Endometrial microvascular endothelial cells (primary cell): Measurements from ENCODE around the gene ZNF708. TPM values are rescaled to one million over a fixed set of nuclear protein-coding genes. Genes with fewer than 3 reads are reported as not detected.
"Not testable (repeated sequence)": the region's sequence is repeated elsewhere in the genome, so short reads cannot be mapped to it uniquely, and the experiment has no call there.

Source experiments
- in situ Hi-C: cut with HindIII; loops from 2 replicates; pipeline ENCODE4 v1.10.0; 2017; ENCODE audit warnings: low sequenced_read_pairs, low pct_unique_long_range_greater_than_20kb; ENCODE audit errors: inconsistent ontology term
- total RNA-seq: library from RNA; depleted of rRNA; stranded (reverse); fragments of >200 nt; gene quantifications from one replicate; pipeline ENCODE4 v1.2.3, GENCODE V29; 2015; ENCODE audit errors: inconsistent ontology term

Gene ZNF708
- 1.4 TPM for total RNA-seq

DNA sequence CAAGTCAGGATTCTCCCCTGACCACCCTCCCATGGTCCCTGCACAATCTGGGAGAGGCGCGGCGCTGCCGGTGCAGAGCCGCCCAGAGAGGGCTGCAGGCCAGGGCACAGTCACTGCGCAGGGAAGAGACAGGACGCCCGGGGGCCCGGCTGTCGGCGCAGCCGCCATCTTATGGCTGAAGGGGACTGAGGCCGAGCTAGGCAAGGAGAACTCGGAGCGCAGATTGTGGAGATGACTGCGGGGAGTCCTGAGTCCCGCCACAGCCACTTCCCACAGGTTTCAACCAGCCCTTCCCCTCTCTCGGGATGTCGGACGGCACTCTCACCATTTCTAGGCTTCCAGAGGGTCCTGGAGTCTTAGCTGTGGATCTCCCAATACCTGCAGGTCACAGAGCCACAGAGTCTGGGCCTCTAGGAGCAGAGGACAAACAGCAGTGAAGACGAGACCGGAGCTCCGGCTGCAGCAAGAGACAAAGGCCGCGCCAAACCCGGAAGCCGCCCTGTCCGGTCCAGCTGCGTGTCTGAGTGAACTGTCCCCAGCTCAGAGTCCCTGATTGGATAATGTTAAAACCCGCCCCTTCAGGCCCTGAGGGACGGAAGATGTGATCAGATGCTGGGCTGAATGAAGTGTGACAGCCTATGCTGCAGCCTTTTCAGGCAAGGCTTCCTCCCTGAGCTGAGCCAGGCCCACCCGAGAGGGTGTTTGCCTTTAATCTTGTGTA lies at the start of gene ZNF708:
Gene ZNF708, minus strand, starts transcription at position 526 of the 721 bp plus-strand sequence. Its CDS starts 198 bp downstream, at position 328.
- in situ Hi-C loops: no loop called here

DNA sequence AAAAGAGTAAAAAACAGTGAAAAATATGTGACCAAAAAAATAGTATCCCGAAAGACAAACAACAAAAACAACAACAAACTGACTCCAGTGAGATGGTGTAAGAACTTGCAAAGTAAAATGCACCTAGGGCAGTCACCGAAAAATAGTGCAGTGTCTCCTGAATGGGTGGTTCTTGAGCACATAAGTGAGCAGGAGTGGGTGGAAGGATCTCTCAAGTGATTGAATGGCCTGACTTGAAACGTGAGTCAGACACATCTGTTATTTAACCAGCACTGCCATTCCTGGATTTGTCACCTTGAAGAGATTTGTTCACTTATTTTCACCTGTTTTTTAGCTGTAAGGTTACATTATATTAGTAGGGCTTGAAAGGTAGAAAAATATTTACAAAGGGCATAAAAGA lies 33.1 kb upstream of the ZNF708 start:
- in situ Hi-C loops: no loop called here

DNA sequence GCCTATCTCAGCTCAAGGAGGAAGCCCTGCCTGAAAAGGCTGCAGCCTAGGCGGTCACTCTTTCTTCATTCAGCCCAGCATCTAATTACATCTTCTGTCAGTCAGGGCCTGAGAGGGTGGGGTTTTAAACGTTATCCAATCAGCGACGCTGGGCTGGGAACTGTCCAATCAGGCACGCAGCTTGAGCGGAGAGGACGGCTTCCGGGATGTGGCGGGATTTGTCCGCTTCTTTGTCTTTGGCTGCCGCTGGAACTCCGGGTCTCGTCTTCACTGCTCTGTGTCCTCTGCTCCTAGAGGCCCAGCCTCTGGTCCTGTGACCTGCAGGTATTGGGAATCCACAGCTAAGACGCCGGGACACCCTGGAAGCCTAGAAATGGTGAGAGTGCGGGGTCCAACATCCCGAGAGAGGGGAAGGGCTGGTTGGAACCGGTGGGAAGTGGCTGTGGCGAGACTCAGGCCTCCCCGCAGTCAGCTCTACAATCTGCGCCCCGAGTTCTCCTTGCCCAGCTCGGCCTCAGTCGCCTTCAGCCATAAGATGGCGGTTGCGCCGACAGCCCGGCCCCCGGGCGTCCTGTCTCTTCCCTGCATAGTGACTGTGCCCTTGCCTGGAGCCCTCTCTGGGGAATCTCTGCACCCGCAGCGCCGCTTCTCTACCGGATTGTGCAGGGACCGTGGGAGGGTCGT lies 29.7 kb upstream of the ZNF708 start, which contains the start of gene ZNF738:
Gene ZNF738, plus strand, starts transcription at position 233 of the 684 bp plus-strand sequence. Its CDS starts 141 bp downstream, at position 374.
- in situ Hi-C loops: no loop called here

DNA sequence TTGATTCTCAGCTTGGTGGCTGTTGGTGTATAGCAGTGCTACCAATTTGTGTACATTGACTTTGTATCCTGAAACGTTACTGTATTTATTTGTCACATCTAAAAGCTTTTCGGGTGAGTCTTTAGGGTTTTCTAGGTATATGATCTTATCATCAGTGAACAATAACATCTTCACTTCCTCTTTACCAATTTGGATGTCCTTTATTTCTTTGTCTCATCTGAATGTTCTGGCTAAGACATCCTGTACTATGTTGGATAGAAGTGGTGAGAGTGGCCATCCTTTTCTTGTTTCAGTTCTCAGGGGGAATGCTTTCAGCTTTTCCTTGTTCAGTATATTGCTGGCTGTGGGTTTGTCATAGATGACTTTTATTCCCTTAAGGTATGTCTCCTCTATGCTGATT lies 23.6 kb upstream of the ZNF708 start:
- in situ Hi-C loops: no loop called here

DNA sequence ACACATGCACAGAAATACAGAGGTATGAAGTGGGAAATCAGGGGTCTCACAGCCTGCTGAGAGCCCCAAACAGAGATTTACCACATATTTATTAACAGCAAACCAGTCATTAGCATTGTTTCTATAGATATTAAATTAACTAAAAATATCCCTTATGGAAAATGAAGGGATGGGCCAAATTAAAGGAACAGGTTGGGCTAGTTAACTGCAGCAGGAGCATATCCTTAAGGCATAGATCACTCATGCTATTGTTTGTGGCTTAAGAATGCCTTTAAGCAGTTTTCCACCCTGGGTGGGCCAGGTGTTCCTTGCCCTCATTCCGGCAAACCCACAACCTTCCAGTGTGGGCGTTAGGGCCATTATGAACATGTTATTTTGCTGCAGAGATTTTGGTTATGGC lies 15.6 kb upstream of the ZNF708 start:
- in situ Hi-C loops: not testable (repeated sequence)

DNA sequence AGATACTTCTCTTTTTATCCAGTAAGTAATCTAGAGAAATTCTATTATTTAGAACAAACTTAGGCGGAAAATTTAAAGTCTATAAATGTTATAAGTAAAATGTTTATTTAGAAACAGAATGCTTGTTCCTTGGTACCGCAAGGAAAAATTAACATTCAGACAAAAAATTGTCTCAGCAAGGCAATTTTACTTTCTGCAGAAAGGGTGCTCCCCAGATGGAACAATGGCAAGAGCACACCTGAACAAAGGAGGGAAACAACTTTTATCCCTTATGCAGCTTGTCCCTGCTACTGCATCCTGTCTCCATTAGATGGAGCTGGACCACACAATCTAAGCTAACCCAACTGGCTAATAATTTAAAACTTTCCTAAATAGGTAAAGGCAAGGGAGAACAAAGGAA lies 6.5 kb upstream of the ZNF708 start:
- in situ Hi-C loops: no loop called here

DNA sequence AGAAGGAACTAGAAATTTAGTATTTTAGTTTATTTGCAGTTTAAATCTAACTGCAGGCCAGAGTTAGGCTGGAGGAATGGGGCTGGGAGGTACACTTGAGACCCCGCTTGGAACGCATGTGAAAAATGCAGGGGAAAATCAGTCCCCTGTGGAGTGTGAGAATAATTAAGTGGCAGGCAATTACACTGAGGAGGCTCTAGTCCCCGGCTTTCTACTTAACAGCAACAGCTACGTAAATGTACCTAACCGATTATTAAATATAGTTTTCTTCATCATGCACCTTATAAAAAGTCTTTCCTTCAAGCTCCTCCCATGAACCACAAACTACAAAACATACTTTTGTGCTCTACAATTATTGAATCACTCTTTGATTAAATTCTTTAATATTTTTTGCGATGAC lies 804 bp downstream of the ZNF708 start:
- in situ Hi-C loops: no loop called here

DNA sequence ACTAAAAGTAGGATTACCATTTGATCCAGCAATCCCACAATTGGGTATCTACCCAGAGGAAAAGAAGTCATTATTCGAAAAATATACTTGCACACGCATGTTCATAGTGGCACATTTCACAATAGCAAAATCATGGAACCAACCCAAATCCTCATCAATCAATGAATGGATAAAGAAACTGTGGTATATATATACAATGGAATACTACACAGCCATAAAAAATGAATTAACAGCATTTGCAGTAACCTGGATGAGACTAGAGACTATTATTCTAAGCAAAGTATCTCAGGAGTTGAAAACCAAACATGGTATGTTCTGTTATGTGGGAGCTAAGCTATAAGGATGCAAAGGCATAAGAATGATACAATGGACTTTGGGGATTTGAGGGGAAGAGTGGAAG lies 3.0 kb downstream of the ZNF708 start:
- in situ Hi-C loops: no loop called here

DNA sequence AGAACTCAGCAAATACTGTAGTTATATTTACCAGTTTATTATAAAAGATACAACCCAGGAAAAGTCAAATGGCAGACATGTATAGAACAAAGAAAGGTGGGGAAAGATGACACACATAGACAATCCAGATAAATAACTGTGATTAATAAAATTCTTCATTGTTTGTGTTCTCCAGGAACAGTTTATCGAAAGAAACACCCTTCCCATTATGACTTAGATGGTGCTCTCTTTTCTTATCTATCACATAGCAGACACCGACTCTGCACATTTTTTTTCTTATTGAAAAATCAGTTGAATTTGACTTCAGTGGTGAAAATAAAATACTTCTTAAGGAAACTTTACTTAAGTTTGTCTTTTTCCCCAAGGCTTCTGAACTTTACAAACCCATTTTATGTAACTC lies 6.2 kb downstream of the ZNF708 start:
- in situ Hi-C loops: no loop called here

DNA sequence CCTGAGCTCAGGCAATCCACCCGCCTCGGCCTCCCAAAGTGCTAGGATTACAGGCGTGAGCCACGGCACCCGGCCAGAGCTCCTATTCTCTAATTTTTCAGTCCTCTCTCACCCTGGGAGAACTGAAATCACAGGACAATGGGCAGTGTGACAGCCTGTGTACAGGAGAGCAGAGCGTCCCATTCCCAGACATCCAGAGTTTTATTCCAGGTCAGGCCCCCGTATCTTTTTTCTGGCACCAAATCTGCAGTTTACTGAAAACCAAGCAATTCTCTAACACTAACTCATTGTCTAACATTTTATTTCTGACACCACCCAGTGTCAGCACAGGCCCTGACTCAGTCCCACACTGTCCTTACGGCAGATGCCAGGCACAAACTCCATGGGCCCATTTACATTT lies 6.7 kb downstream of the ZNF708 start:
- in situ Hi-C loops: no loop called here

DNA sequence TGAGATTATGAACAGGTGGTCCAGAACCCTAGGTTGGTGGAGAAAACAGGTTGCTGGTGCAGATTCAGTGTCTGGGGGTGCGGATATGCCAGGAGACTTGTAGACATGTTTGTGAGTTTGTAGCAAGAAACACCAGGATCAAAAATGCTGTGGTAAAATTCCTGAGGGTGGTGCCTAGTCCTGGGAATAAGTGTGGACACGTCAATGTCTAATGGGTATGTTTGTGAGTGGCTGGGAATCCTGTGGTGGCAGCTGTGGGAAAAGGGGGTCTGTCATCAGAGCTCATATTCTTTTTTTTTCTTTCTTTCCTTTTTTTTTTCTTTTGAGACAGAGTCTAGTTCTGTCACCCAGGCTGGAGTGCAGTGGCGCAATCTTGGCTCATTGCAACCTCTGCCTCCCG lies 7.2 kb downstream of the ZNF708 start:
- in situ Hi-C loops: no loop called here

DNA sequence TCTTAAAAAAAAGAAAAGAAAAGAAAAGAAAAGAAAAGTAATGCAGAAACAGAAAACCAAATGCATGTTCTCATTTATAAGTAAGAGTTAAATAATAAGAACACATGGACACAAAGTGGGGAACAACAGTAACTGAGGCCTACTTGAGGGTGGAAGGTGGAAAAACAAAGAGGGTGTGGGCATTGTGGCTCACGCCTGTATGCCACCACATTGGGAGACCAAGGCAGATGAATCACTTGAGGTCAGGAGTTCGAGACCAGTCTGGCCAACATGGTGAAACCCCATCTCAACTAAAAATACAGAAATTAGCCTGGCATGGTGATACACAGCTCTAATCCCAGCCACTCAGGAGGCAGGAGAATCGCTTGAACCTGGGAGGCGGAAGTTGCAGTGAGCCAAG lies 8.1 kb downstream of the ZNF708 start:
- in situ Hi-C loops: no loop called here

DNA sequence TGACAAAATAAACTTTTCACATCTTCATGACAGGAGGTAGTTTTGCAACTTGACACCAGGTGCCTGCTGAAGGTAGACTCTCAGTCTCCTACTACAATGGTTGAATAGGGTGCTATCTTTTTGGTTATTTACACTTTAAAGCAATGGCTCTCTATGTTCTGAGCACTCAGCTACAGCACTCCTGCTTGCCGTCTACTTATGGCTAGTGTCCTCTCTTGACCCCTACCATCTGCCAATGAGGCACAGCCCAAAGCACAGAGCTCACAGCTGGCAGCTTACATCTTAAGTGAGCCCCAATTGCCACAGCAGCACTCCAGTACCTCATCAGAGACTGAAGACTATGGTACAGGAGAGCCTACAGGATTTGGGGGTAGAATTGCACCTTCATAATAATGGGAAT lies 11.4 kb downstream of the ZNF708 start:
- in situ Hi-C loops: no loop called here

DNA sequence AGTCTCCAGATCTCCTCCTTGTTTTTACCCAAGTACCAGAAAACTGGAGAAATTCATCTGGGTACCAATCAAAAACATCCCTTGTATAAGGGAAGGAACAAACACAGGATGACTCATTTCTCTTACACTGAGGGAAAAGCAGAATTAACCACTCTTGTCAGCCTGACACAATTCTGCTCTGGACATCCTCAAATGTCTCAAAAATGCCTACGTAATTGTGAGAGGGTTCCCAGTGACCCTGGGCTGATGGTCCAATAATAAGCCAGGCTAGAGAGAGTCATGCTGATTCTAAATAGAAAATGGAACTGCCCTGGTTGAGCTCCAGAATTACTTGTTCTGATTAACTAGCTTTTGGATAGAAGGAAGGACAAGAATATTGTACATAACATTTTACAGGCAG lies 14.5 kb downstream of the ZNF708 start:
- in situ Hi-C loops: no loop called here

DNA sequence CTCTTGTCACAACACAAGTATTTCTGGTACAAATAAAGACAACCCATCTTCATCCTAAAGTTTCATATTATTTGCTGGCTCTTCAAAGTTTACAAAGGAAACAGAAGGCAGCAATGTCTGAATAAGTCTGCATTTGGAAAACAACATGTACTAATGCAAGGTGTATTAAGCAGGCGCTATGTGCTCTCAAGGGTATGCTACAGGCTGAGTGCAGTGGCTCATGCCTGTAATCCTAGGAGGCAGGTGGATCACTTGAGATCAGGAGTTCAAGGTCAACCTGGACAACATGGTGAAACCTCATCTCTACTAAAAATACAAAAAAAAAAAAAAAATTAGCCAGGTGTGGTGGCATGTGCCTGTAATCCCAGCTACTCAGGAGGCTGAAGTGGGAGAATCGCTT lies 16.4 kb downstream of the ZNF708 start:
- in situ Hi-C loops: not testable (repeated sequence)

DNA sequence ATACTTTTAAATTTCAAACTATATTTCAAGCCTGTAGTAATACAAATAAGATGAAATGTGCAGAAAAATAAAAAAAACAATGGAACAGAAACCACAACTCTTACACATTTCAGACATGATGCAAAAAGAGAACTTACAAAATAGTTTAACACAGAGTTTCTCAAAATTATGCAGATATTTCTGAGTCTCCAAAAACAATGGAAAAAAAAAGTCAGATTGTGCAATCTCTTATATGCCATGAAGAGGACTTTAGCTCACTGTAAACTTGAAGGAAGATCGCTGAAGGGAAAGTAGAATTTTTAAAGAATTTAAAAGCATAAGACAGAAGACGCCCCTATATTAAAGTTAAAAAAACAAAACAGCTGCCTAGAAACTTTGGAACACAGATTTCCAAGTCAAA lies 20.4 kb downstream of the ZNF708 start:
- in situ Hi-C loops: no loop called here

DNA sequence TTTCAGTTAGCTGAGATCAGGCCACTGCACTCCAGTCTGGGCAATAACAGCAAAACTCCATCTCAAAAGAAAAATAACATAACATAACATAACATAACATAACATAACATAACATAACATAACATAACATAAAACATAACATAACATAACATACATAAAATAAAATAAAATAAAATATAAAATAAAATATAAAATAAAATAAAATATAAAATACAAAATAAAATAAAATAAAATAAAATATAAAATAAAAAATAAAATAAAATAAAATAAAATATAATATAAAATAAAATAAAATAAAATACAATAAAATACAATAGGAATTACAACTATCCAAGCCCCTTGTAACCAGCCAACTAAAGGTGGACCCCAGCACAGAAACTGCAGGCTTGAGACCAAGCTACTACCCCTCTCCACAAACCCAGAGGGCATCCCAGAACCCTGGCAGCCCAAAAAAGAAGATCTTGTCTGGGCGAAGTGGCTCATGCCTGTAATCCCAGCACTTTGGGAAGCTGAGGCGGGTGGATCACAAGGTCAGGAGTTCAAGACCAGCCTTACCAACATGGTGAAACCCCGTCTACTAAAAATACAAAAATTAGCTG lies 22.2 kb downstream of the ZNF708 start:
- in situ Hi-C loops: not testable (repeated sequence)

DNA sequence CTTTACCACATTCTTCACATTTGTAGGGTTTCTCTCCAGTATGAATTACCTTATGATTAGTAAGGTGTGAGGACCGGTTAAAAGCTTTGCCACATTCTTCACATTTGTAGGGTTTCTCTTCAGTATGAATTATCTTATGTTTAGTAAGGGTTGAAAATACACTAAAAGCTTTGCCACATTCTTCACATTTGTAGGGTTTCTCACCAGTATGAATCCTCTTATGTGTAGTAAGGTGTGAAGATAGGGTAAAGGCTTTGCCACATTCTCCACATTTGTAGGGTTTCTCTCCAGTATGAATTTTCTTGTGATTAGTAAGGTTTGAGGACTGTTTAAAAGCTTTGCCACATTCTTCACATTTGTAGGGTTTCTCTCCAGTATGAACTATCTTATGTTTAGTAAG lies 35.4 kb downstream of the ZNF708 start:
- in situ Hi-C loops: not testable (repeated sequence)

DNA sequence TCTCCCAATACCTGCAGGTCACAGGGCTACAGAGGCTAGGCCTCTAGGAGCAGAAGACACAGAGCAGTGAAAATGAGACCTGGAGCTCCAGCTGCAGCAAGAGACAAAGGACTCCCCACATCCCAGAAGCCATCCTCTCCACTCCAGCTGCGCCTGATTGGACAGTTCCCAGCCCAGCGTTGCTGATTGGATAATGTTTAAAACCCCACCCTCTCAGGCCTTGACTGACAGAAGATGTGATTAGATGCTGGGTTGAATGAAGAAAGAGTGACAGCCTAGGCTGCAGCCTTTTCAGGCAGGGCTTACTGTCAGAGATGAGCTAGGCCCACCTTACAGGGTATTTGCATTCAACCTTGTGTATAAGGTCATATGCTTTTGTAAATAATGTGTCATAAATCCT lies 59.4 kb downstream of the ZNF708 start:
- in situ Hi-C loops: no loop called here

DNA sequence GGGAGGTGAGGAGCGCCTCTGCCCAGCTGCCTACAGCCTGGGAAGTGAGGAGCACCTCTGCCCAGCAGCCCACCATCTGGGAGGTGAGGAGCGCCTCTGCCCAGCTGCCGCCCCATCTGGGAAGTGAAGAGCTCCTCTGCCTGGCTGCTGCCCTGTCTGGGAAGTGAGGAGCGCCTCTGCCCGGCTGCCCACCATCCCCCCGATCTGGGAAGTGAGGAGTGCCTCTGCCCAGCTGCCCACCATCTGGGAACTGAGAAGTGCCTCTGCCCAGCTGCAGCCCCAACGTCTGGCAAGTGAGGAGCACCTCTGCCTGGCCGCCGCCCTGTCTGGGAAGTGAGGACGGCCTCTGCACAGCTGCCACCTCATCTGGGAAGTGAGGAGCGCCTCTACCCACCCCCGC lies 64.3 kb downstream of the ZNF708 start:
- in situ Hi-C loops: no loop called here
